MM.1S (cell line): Measurements from ENCODE around the gene NSUN6.

Experiments used
- DNase-seq: peaks from one replicate; pipeline ENCODE4 v3.0.0-alpha.2; 2015
- H2AFZ ChIP-seq: fragments of 300-600 bp; sonication (generic); 2 replicates; pipeline ENCODE4 v1.6.0; 2016; ENCODE audit warnings: antibody characterized with exemption, low read length
- H3F3A ChIP-seq: fragments of 300-600 bp; sonication (generic); 2 replicates; pipeline ENCODE4 v1.6.1; 2016; ENCODE audit warnings: mild to moderate bottlenecking, antibody characterized with exemption, low read length, moderate library complexity, mixed read lengths; ENCODE audit not compliant: insufficient read depth
- H3K27ac ChIP-seq: fragments of 300-600 bp; sonication (generic); 2 replicates; pipeline ENCODE4 v1.5.1; 2016; ENCODE audit warnings: mild to moderate bottlenecking, low read length
- H3K27me3 ChIP-seq: fragments of 300-600 bp; sonication (generic); replicated peaks from 2 replicates; pipeline ENCODE4 v1.6.0; 2016; ENCODE audit warnings: low read length; ENCODE audit not compliant: insufficient read depth
- H3K36me3 ChIP-seq: fragments of 300-600 bp; sonication (generic); replicated peaks from 2 replicates; pipeline ENCODE4 v1.6.1; 2016; ENCODE audit warnings: mild to moderate bottlenecking, low read length, mixed read lengths; ENCODE audit not compliant: insufficient read depth
- H3K4me1 ChIP-seq: fragments of 300-600 bp; sonication (generic); 2 replicates; pipeline ENCODE4 v1.6.1; 2016; ENCODE audit warnings: low read length, mixed read lengths
- H3K4me2 ChIP-seq: fragments of 300-600 bp; sonication (generic); 2 replicates; pipeline ENCODE4 v1.6.0; 2016; ENCODE audit warnings: low read depth, low read length
- H3K4me3 ChIP-seq: fragments of 300-600 bp; sonication (generic); 2 replicates; pipeline ENCODE4 v1.5.1; 2016; ENCODE audit warnings: low read length, mixed read lengths
- H3K79me2 ChIP-seq: fragments of 300-600 bp; sonication (generic); 2 replicates; pipeline ENCODE4 v1.6.1; 2016; ENCODE audit warnings: mixed run types, low read length, mixed read lengths
- H3K9ac ChIP-seq: fragments of 300-600 bp; sonication (generic); 2 replicates; pipeline ENCODE4 v1.6.1; 2016; ENCODE audit warnings: low read length, mixed read lengths
- H3K9me2 ChIP-seq: fragments of 300-600 bp; sonication (generic); replicated peaks from 2 replicates; pipeline ENCODE4 v1.6.1; 2016; ENCODE audit warnings: mild to moderate bottlenecking, low read length, mixed read lengths; ENCODE audit not compliant: insufficient read depth
- H3K9me3 ChIP-seq: fragments of 300-600 bp; sonication (generic); replicated peaks from 2 replicates; pipeline ENCODE4 v1.6.1; 2016; ENCODE audit warnings: mild to moderate bottlenecking, low read length, mixed read lengths; ENCODE audit not compliant: insufficient read depth
- H4K20me1 ChIP-seq: fragments of 300-600 bp; sonication (generic); 2 replicates; pipeline ENCODE4 v1.6.1; 2016; ENCODE audit warnings: mild to moderate bottlenecking, low read length, moderate library complexity, mixed read lengths; ENCODE audit not compliant: insufficient read depth
- CTCF ChIP-seq: fragments of 300-600 bp; sonication (generic); IDR thresholded peaks from 2 replicates; pipeline ENCODE4 v1.5.1; 2016; ENCODE audit warnings: antibody characterized with exemption, low read length, mixed read lengths
- EZH2 ChIP-seq: fragments of 300-600 bp; sonication (generic); optimal IDR thresholded peaks from 2 replicates; pipeline ENCODE3; 2017; ENCODE audit warnings: low read depth, mild to moderate bottlenecking, antibody characterized with exemption, low read length, mixed read lengths
- EZH2phosphoT487 ChIP-seq: fragments of 300-600 bp; sonication (generic); IDR thresholded peaks from 2 replicates; pipeline ENCODE4 v1.6.1; 2018; ENCODE audit warnings: antibody characterized with exemption, low read length

NSUN6 gene

GRCh38 chr10:18540195-18540594, 111.2 kb downstream of the NSUN6 start:
- Histone ChIP-seq H3K9me2 (no peaks in the 10 kb centered on the region), H3K4me2 (no peak overlapping the region), H3K36me3 (no peaks in the 10 kb centered on the region), H4K20me1 (no peaks in the 10 kb centered on the region), H3K27me3 (no peaks in the 10 kb centered on the region), H3F3A (no peaks in the 10 kb centered on the region), H3K27ac (no peak overlapping the region), H3K9me3 (no peaks in the 10 kb centered on the region), H3K4me1 (no peaks in the 10 kb centered on the region), H3K4me3 (no peak overlapping the region), H2AFZ (no peak overlapping the region), H3K79me2 (no peaks in the 10 kb centered on the region), H3K9ac (no peak overlapping the region)
- no peak for DNase-seq
- TF ChIP-seq CTCF: no peak
- no peak for TF ChIP-seq EZH2
- TF ChIP-seq EZH2phosphoT487: no peak

DNA sequence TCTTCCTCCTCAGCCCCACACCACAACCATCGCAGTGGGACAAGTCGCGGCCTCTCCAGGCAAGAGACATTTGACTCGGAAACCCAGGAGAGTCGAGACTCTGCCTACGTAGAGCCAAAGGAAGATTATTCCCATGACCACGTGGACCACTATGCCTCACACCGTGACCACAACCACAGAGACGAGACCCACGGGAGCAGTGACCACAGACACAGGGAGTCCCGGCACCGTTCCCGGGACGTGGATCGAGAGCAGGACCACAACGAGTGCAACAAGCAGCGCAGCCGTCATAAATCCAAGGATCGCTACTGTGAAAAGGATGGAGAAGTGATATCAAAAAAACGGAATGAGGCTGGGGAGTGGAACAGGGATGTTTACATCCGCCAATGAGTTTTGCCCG, 112.1 kb downstream of the NSUN6 start:
- no peak overlapping the region for H3K27ac ChIP-seq
- H3K4me3 ChIP-seq: no peak overlapping the region
- no peak overlapping the region for H2AFZ ChIP-seq
- TF ChIP-seq EZH2phosphoT487 (no peak), CTCF (no peak), EZH2 (no peak)
- no peaks in the 10 kb centered on the region for H3F3A ChIP-seq
- H3K9ac ChIP-seq: no peak overlapping the region
- no peaks in the 10 kb centered on the region for H3K4me1 ChIP-seq
- no peaks in the 10 kb centered on the region for H3K36me3 ChIP-seq
- no peak overlapping the region for H3K4me2 ChIP-seq
- H4K20me1 ChIP-seq: no peaks in the 10 kb centered on the region
- H3K27me3 ChIP-seq: no peaks in the 10 kb centered on the region
- no peak for DNase-seq
- no peaks in the 10 kb centered on the region for H3K9me2 ChIP-seq
- H3K79me2 ChIP-seq: no peaks in the 10 kb centered on the region
- no peaks in the 10 kb centered on the region for H3K9me3 ChIP-seq

DNA sequence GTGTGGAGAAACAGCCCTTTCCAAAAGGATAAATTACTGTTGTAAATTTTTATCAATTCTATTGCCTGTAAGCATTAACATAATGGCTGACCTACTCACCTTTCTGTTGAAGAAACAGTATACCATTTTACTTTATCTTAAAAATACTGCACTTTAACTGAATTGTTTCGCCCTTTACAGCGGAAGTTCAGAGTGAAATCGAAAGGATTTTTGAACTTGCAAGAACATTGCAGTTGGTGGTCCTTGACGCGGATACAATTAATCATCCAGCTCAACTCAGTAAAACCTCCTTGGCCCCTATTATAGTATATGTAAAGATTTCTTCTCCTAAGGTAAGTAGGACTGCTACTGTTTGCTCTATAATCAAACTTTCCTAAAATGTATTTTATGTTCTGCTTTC, 117.5 kb downstream of the NSUN6 start:
- Histone ChIP-seq H2AFZ (no peak overlapping the region), H3F3A (no peaks in the 10 kb centered on the region), H3K9me2 (no peaks in the 10 kb centered on the region), H3K4me2 (no peak overlapping the region), H4K20me1 (no peaks in the 10 kb centered on the region), H3K9ac (no peak overlapping the region), H3K79me2 (no peaks in the 10 kb centered on the region), H3K27me3 (no peaks in the 10 kb centered on the region), H3K9me3 (no peaks in the 10 kb centered on the region), H3K27ac (no peak overlapping the region), H3K4me1 (no peaks in the 10 kb centered on the region), H3K36me3 (no peaks in the 10 kb centered on the region), H3K4me3 (no peak overlapping the region)
- no peak for DNase-seq
- TF ChIP-seq EZH2: no peak
- TF ChIP-seq CTCF: no peak
- no peak for TF ChIP-seq EZH2phosphoT487
